ENCODE measurements around the gene DCBLD1. TPM values are rescaled to one million over a fixed set of nuclear protein-coding genes. Genes with fewer than 3 reads are reported as not detected.

Gene DCBLD1
- total RNA-seq (2022; extraction: Qiagen RNA extraction), result 24.7 to 29.2 TPM (median 25.6 TPM) in 5 replicates

DNA sequence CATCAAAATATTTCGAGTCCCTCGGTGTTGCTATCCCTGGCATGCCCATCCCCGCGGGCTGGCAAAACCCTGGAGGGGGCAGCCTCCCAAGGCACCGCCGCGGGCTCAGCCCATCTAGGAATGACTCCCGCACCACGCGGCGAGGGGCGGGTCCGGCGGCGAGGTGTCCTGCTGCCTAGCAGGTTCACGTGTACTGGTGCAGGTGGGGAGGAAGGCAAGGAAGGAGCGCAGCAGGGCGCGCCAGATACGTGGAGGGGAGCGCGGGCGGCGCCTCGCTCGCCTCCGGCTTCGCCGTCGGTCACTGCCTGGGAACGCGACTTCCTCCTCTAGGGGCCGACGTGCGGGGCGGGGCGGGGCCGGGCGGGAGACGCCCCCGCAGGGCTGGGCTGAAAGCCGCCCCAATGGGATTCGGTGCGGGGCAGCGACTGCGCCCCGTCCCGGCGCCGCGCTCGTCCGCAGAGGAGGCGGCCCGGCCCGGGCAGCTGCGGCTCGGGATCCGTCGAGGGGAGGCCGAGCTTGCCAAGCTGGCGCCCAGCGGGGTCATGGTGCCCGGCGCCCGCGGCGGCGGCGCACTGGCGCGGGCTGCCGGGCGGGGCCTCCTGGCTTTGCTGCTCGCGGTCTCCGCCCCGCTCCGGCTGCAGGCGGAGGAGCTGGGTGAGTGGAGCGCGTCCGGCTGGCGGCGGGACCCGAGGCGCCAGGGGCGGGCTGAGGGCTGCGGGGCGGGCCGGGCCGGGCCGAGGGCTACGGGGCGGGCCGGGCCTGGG, at the start of gene DCBLD1:
DCBLD1 (plus strand) TSS at position 435 of the 764 bp plus-strand sequence; CDS start at position 543, 108 bp downstream.

Other genes starting within 250 kb of the DCBLD1 start
- gene VGLL2, start 217.1 kb upstream of the DCBLD1 start, total RNA-seq (2022; extraction: Qiagen RNA extraction), result not detected in 5 replicates
- gene ROS1, start 56.7 kb upstream of the DCBLD1 start, total RNA-seq (2022; extraction: Qiagen RNA extraction), result 0.13 to 0.34 TPM (median 0.20 TPM) in 5 replicates
- 13.9 to 17.7 TPM (median 15.8 TPM) in 5 replicates for gene GOPC, start 119.8 kb downstream of the DCBLD1 start, total RNA-seq (2022; extraction: Qiagen RNA extraction)
- gene NUS1, start 192.8 kb downstream of the DCBLD1 start, total RNA-seq (2022; extraction: Qiagen RNA extraction), result 24.2 to 27.2 TPM (median 25.7 TPM) in 5 replicates